ENCODE results near the gene SFSWAP. TPM values are rescaled to one million over a fixed set of nuclear protein-coding genes. Genes with fewer than 3 reads are reported as not detected.
A peak's percentile ranks its signal among the peaks of the same experiment; 100 is the strongest.
"Not testable (repeated sequence)": the region's sequence is repeated elsewhere in the genome, so short reads cannot be mapped to it uniquely, and the experiment has no call there.

Gene SFSWAP
- total RNA-seq, 4 donors from 2014 or later: 47.3 to 169 (median 75.6) TPM

DNA sequence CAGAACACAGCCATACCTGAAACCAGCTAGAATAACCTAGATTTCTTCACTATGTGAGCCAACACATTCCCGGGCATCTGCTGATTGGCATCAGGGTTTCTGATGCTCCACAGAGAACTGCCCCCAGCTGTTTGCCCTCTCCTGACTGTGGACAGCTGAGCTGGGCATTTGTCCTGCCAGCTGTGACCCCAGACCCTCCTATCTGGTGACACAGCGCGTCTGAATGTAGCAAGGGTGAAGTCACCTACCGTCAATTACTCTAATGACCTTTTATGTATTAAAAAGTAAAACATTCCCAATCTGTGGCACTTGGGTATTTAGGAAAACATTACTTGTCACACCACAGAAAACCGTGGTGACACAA, 29.7 kb upstream of the SFSWAP start:
- TF ChIP-seq POLR2A (IDR thresholded peaks at IDR 0.05): no peak
- TF ChIP-seq, protein P1, sequence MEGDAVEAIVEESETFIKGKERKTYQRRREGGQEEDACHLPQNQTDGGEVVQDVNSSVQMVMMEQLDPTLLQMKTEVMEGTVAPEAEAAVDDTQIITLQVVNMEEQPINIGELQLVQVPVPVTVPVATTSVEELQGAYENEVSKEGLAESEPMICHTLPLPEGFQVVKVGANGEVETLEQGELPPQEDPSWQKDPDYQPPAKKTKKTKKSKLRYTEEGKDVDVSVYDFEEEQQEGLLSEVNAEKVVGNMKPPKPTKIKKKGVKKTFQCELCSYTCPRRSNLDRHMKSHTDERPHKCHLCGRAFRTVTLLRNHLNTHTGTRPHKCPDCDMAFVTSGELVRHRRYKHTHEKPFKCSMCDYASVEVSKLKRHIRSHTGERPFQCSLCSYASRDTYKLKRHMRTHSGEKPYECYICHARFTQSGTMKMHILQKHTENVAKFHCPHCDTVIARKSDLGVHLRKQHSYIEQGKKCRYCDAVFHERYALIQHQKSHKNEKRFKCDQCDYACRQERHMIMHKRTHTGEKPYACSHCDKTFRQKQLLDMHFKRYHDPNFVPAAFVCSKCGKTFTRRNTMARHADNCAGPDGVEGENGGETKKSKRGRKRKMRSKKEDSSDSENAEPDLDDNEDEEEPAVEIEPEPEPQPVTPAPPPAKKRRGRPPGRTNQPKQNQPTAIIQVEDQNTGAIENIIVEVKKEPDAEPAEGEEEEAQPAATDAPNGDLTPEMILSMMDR (IDR thresholded peaks at IDR 0.05): no peak
- Histone ChIP-seq H3K4me3 (no peak overlapping the region), H3K4me1 (no peaks in the 10 kb centered on the region), H3K36me3 (no peaks in the 10 kb centered on the region), H3K27me3 (no peaks in the 10 kb centered on the region), H3K9me3 (no peaks in the 10 kb centered on the region), H3K27ac (no peak overlapping the region)
- no peak for DNase-seq

GRCh38 chr12:131681746-131682509, 29.0 kb upstream of the SFSWAP start:
- not testable (repeated sequence) for H3K27ac ChIP-seq, H3K4me1 ChIP-seq, H3K27me3 ChIP-seq, H3K9me3 ChIP-seq, H3K36me3 ChIP-seq
- DNase-seq: peak; percentile 20 to 82 (median 68)
- H3K4me3 ChIP-seq: peak overlapping the region in 1 of 4 donors; percentile 19

GRCh38 chr12:131682510-131682895, 28.4 kb upstream of the SFSWAP start:
- Histone ChIP-seq H3K36me3 (no peaks in the 10 kb centered on the region), H3K27me3 (no peaks in the 10 kb centered on the region), H3K4me1 (no peaks in the 10 kb centered on the region), H3K27ac (no peak overlapping the region), H3K4me3 (no peak overlapping the region), H3K9me3 (no peaks in the 10 kb centered on the region)
- DNase-seq: no peak
- TF ChIP-seq, protein P1 (IDR thresholded peaks at IDR 0.05): no peak
- no peak for TF ChIP-seq POLR2A (IDR thresholded peaks at IDR 0.05)

DNA sequence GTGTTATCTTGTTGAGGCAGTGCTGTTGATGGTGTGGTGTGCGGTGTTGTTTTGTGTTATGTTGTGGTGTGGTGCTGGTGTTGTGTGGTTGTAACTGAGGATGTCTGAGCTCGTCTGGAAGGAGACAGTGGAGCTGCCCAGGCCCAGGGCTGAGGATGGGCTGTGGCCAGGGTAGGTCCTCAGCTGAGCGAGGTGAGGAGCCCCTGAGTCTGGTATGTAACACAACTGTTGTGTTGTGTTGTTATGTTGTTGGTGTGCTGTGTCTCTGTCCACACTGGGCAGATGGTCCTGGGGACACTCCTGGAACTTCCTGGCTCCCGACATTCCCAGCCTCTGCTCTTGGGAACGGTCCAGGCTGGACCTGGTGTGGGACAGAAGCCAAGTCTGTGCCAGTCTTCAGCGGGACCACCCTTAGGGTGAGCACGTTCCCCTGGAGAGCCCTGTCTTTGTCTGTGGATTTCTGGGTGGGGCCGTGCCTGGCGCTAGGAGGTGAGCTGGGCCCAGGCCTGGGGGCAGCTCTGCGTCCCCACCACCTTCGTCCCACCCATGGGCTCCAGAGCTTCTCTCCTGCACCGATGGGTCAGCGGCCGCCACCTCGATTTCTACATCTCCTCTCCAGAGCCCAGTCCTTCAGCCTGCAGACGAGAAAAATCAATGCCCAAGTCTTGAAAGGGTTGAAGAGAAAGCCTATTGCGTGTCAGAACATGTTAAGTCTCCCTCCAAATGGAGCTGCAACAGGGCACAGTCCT, 27.4 kb upstream of the SFSWAP start:
- no peaks in the 10 kb centered on the region for H3K9me3 ChIP-seq
- no peaks in the 10 kb centered on the region for H3K27me3 ChIP-seq
- no peak for DNase-seq
- no peak overlapping the region for H3K4me3 ChIP-seq
- H3K27ac ChIP-seq: no peak overlapping the region
- TF ChIP-seq POLR2A (IDR thresholded peaks at IDR 0.05): no peak
- TF ChIP-seq, protein P1 (IDR thresholded peaks at IDR 0.05): no peak
- H3K36me3 ChIP-seq: no peaks in the 10 kb centered on the region
- no peaks in the 10 kb centered on the region for H3K4me1 ChIP-seq

DNA sequence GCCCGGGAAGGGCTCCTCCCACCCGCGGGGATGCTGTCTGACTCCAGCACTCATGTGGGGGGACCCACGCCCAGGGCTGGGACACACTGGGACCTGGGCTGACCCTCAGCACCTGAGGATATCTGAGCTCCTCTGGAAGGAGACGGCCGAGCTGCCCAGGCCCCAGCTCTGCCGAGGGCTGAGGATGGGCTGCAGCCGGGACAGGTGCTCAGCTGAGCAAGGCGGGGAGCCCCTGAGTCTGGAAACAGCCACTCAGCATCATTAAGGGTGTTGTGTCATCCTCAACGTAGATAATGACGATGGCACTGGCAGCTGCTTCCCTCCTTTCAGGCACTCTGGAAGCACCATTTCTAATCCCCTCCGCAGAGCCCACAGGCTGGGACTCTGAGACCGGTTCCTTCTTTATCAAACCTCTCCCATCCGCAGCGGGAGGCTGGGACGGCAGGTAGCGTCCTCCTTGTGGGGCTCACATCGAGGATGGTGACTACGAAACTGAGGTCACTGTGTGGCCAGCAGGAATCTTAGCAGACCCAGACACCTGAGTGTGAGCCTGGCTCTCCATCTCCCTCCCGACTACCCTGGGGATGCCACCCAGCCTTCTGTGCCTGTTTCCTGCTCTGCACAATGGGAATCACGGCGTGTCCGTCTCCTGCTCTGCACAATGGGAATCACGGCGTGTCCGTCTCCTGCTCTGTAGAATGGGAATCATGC, 26.7 kb upstream of the SFSWAP start:
- H3K27ac ChIP-seq: no peak overlapping the region
- H3K27me3 ChIP-seq: no peaks in the 10 kb centered on the region
- no peaks in the 10 kb centered on the region for H3K9me3 ChIP-seq
- TF ChIP-seq, protein P1 (IDR thresholded peaks at IDR 0.05): no peak
- H3K4me3 ChIP-seq: no peak overlapping the region
- H3K36me3 ChIP-seq: no peaks in the 10 kb centered on the region
- H3K4me1 ChIP-seq: no peaks in the 10 kb centered on the region
- DNase-seq: no peak
